Measurements from ENCODE around the gene NCAM1. TPM values are rescaled to one million over a fixed set of nuclear protein-coding genes. Genes with fewer than 3 reads are reported as not detected.

The NCAM1 gene
- total and polyA plus RNA-seq, 8 donors: 1.2 to 19.6 (median 3.6) TPM

DNA sequence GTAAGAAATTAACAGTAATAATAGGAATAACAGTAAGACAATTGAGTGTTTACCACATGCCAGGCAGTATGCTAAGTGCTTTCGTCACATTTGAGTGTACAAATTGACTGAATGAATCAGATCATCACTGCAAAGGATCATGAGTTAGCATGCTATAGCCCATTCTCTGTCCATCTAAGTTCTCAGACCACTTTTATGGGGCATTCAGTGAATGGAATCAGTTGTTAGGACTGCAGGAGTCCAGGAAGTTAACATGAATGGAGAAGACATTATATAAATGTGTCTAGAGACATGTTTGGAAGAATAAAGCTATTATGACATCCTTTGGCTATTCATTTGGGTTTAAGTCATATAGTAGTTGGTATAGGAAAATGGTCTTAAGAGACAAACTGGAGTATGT is 59.9 kb downstream of the NCAM1 start:
- Histone ChIP-seq H3K4me3 (no peak overlapping the region), H3K27me3 (peaks cover 0 to 4% (median 0%) of the 10 kb centered on the region in 4 donors), H3K27ac (no peak overlapping the region), H3K9me3 (no peaks in the 10 kb centered on the region), H3K36me3 (no peaks in the 10 kb centered on the region), H3K4me1 (no peaks in the 10 kb centered on the region)
- ATAC-seq (no peak), FAIRE-seq (no peak), DNase-seq (no peak)
- no peak for TF ChIP-seq CTCF (IDR thresholded peaks at IDR 0.05)
- intact Hi-C loops (cut with DNase I): no loop called here
- 69 to 77% methylated on average over 1 of the region's 1 CpG for WGBS, 2 donors

GRCh38 chr11:113022262-113022661 is 61.0 kb downstream of the NCAM1 start:
- Histone ChIP-seq H3K27me3 (peaks cover 0 to 4% (median 0%) of the 10 kb centered on the region in 4 donors), H3K36me3 (no peaks in the 10 kb centered on the region), H3K27ac (no peak overlapping the region), H3K4me1 (no peaks in the 10 kb centered on the region), H3K4me3 (no peak overlapping the region), H3K9me3 (no peaks in the 10 kb centered on the region)
- DNase-seq (no peak), ATAC-seq (no peak), FAIRE-seq (no peak)
- TF ChIP-seq CTCF (IDR thresholded peaks at IDR 0.05): no peak
- WGBS, 2 donors: 89 to 90% methylated on average over 2 of the region's 2 CpGs
- intact Hi-C loops (cut with DNase I): no loop called here

- intact Hi-C loops (cut with DNase I): no loop called here
- WGBS, 2 donors: 37 to 53% methylated on average over 2 of the region's 2 CpGs
- FAIRE-seq (no peak), ATAC-seq (no peak), DNase-seq (no peak)
- Histone ChIP-seq H3K4me1 (no peaks in the 10 kb centered on the region), H3K27ac (no peak overlapping the region), H3K27me3 (peaks cover 0 to 4% (median 0%) of the 10 kb centered on the region in 4 donors), H3K36me3 (no peaks in the 10 kb centered on the region), H3K4me3 (no peak overlapping the region), H3K9me3 (no peaks in the 10 kb centered on the region)
- no peak for TF ChIP-seq CTCF (IDR thresholded peaks at IDR 0.05)
Observed at GRCh38 chr11:113023228-113023627, 62.0 kb downstream of the NCAM1 start.

- WGBS, 2 donors: 72 to 81% methylated on average over 4 of the region's 4 CpGs
- no peaks in the 10 kb centered on the region for H3K36me3 ChIP-seq
- no peak for TF ChIP-seq CTCF (IDR thresholded peaks at IDR 0.05)
- H3K27me3 ChIP-seq: peaks cover 0 to 4% (median 0%) of the 10 kb centered on the region in 4 donors
- no peaks in the 10 kb centered on the region for H3K4me1 ChIP-seq
- ATAC-seq (no peak), FAIRE-seq (no peak), DNase-seq (no peak)
- intact Hi-C loops (cut with DNase I): no loop called here
- no peak overlapping the region for H3K27ac ChIP-seq
- H3K4me3 ChIP-seq: no peak overlapping the region
- no peaks in the 10 kb centered on the region for H3K9me3 ChIP-seq
Observed at GRCh38 chr11:113023986-113024385, 62.8 kb downstream of the NCAM1 start.

DNA sequence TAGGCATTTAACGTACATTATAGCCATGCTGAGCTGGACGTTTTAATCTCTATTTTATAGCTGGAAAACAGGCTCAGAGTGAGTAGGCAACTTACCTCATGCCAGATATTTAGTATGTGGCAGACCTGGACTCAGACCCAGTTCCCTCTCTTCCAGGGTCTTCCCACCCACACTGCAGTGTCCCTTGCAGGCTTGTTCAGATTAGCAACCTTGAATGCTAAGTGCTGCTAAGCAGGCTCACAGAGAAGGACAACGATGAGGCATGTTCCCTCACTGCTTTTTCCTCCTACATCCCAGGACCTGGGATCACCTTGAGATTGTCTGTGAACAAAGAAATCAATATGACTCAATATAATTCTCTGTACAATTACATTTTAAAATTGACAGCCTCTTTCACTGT is 65.6 kb downstream of the NCAM1 start:
- no peak overlapping the region for H3K4me3 ChIP-seq
- WGBS, 2 donors: 30 to 47% methylated on average over 3 of the region's 3 CpGs
- TF ChIP-seq CTCF (IDR thresholded peaks at IDR 0.05): no peak
- no peak for DNase-seq
- no peak for ATAC-seq
- H3K27me3 ChIP-seq: peaks cover 0 to 4% (median 0%) of the 10 kb centered on the region in 4 donors
- no peaks in the 10 kb centered on the region for H3K4me1 ChIP-seq
- H3K36me3 ChIP-seq: no peaks in the 10 kb centered on the region
- no peak overlapping the region for H3K27ac ChIP-seq
- H3K9me3 ChIP-seq: no peaks in the 10 kb centered on the region
- intact Hi-C loops (cut with DNase I): no loop called here
- no peak for FAIRE-seq

Measured in pancreas (tissue), 10 donors.